Endothelial cell of umbilical vein (primary cell): Measurements from ENCODE around the gene ELP6. TPM values are rescaled to one million over a fixed set of nuclear protein-coding genes. Genes with fewer than 3 reads are reported as not detected.

Experiments
- BruUV-seq: library from RNA; stranded (reverse); fragments of 400-500 nt; replicated peaks from 2 replicates; lab custom pipeline; 2021; lab: Mats Ljungman, UMichigan
- CTCF ChIA-PET: fragments of 300-600, 350-600 bp; sonication (Branson Sonifier 250); formaldehyde crosslinking; loops from one replicate; lab custom pipeline; 2021; ENCODE audit warnings: antibody characterized with exemption, inconsistent platforms; lab: Charles Lee
- POLR2A ChIA-PET: fragments of 300-600, 350-600 bp; sonication (Branson Sonifier 250); formaldehyde crosslinking; loops from one replicate; lab custom pipeline; 2021; ENCODE audit warnings: antibody characterized with exemption, inconsistent platforms; lab: Charles Lee
- DNase-seq: peaks from one replicate; pipeline ENCODE4 v3.0.0-alpha.2; 2011; ENCODE audit warnings: low read depth, low spot score
- FAIRE-seq: peaks from 2 replicates; lab custom pipeline; 2011; peaks lifted over from hg19 to GRCh38; lab: Jason Lieb, UNC
- H2AFZ ChIP-seq: 2 replicates; pipeline ENCODE4 v1.6.0; 2012; ENCODE audit warnings: low read depth, low read length, control low read depth, inconsistent platforms
- H3K27ac ChIP-seq: 2 replicates; pipeline ENCODE4 v1.5.1; 2011; ENCODE audit warnings: low read depth, mild to moderate bottlenecking, control low read depth, low read length, moderate library complexity; ENCODE audit not compliant: insufficient read depth
- H3K27me3 ChIP-seq, 2 experiments: 2 replicates each; pipeline versions ENCODE4 v1.6.0 to v1.6.1; 2011; ENCODE audit warnings: low read length in 2 of 2, mixed read lengths in 1 of 2; ENCODE audit not compliant: control insufficient read depth in 2 of 2, insufficient read depth in 2 of 2
- H3K36me3 ChIP-seq, 2 experiments: 2 replicates in 1 of 2; 3 replicates in 1 of 2; pipeline ENCODE4 v1.5.1; 2011; ENCODE audit warnings: low read length in 2 of 2, mild to moderate bottlenecking in 1 of 2, moderate library complexity in 1 of 2; ENCODE audit not compliant: control insufficient read depth in 2 of 2, insufficient read depth in 2 of 2; ENCODE audit errors: extremely low read depth in 1 of 2
- H3K4me1 ChIP-seq: 3 replicates; pipeline ENCODE4 v1.5.1; 2011; ENCODE audit warnings: mild to moderate bottlenecking, low read length; ENCODE audit not compliant: control insufficient read depth, insufficient read depth; ENCODE audit errors: extremely low read depth
- H3K4me2 ChIP-seq: 2 replicates; pipeline ENCODE4 v1.6.1; 2011; ENCODE audit warnings: low read length, control low read depth, mixed read lengths; ENCODE audit not compliant: insufficient read depth
- H3K4me3 ChIP-seq, 3 experiments: fragments of 200-600 bp in 1 of 3; sonication (generic), shearing (Covaris generic) in 1 of 3; replicated peaks in 1 of 3; 2 replicates each; pipeline ENCODE4 v1.5.1; 2011 to 2016; ENCODE audit warnings: control low read depth in 3 of 3, low read length in 3 of 3, mild to moderate bottlenecking in 2 of 3, inconsistent platforms in 1 of 3, low read depth in 1 of 3, moderate library complexity in 1 of 3; ENCODE audit not compliant: insufficient read depth in 1 of 3
- H3K79me2 ChIP-seq: 2 replicates; pipeline ENCODE4 v1.6.0; 2012; ENCODE audit warnings: low read length, inconsistent platforms; ENCODE audit not compliant: control insufficient read depth, insufficient read depth
- H3K9ac ChIP-seq: replicated peaks from 2 replicates; pipeline ENCODE3; 2011; ENCODE audit warnings: low read length, control low read depth; ENCODE audit not compliant: insufficient read depth; ENCODE audit errors: extremely low read depth
- H3K9me1 ChIP-seq: replicated peaks from 3 replicates; pipeline ENCODE4 v1.6.0; 2011; ENCODE audit warnings: mild to moderate bottlenecking, low read length; ENCODE audit not compliant: control insufficient read depth, insufficient read depth; ENCODE audit errors: extremely low read depth
- H3K9me3 ChIP-seq: replicated peaks from 2 replicates; pipeline ENCODE4 v1.5.1; 2012; ENCODE audit warnings: low read length, inconsistent platforms; ENCODE audit not compliant: control insufficient read depth, insufficient read depth
- H4K20me1 ChIP-seq: replicated peaks from 2 replicates; pipeline ENCODE3; 2011; ENCODE audit warnings: mild to moderate bottlenecking, low read length; ENCODE audit not compliant: control insufficient read depth, insufficient read depth; ENCODE audit errors: extremely low read depth
- EZH2 ChIP-seq: IDR thresholded peaks from 2 replicates; pipeline ENCODE4 v1.6.1; 2012; ENCODE audit warnings: borderline replicate concordance, low read depth, mild to moderate bottlenecking, moderate library complexity, low read length, inconsistent platforms; ENCODE audit not compliant: severe bottlenecking
- FOS ChIP-seq: IDR thresholded peaks from 2 replicates; pipeline ENCODE4 v1.6.1; 2011; ENCODE audit warnings: mild to moderate bottlenecking, low read length, moderate library complexity, borderline replicate concordance; ENCODE audit not compliant: insufficient read depth
- GATA2 ChIP-seq: IDR thresholded peaks from 2 replicates; pipeline ENCODE4 v1.7.0; 2011; ENCODE audit warnings: low read depth, mild to moderate bottlenecking, moderate library complexity, mixed read lengths, low read length; ENCODE audit not compliant: insufficient read length, insufficient read depth
- JUN ChIP-seq: IDR thresholded peaks from 2 replicates; pipeline ENCODE4 v1.6.1; 2011; ENCODE audit warnings: borderline replicate concordance, low read depth; ENCODE audit not compliant: insufficient read length, insufficient read depth
- MYC ChIP-seq: IDR thresholded peaks from one replicate; pipeline ENCODE4 v1.6.1; 2011; ENCODE audit warnings: mild to moderate bottlenecking, low read depth, low read length
- POLR2A ChIP-seq: IDR thresholded peaks from 2 replicates; pipeline ENCODE4 v1.6.1; 2012; ENCODE audit warnings: low read depth, mild to moderate bottlenecking, control low read depth, low read length
- POLR2AphosphoS5 ChIP-seq: IDR thresholded peaks from 2 replicates; pipeline ENCODE4 v1.6.1; 2012; ENCODE audit warnings: low read depth, mild to moderate bottlenecking, control low read depth, low read length, moderate library complexity; ENCODE audit not compliant: insufficient read depth
- dilution Hi-C: fragments of 300-500 bp; cut with MboI; formaldehyde crosslinking; loops from one replicate; pipeline ENCODE4 v1.15.0; 2019; ENCODE audit warnings: low sequenced_read_pairs; ENCODE audit not compliant: extremely low pct_ligation_motif_present
- intact Hi-C: fragments of 100-400 bp; cut with micrococcal nuclease; formaldehyde crosslinking; loops from one replicate; pipeline ENCODE4 v1.10.0; 2022
- polyA plus RNA-seq, 4 experiments: library from polyadenylated mRNA; depleted of rRNA in 3 of 4; stranded (reverse) in 3 of 4; unstranded in 1 of 4; fragments of >200 nt; gene quantifications; 2 replicates each; pipeline versions ENCODE4 v1.2.1 to v1.2.3, GENCODE V29; 2011 to 2012; ENCODE audit warnings: missing spikeins in 1 of 4
- total RNA-seq: library from RNA; stranded (reverse); gene quantifications from 2 replicates; pipeline ENCODE4 v1.2.3, GENCODE V29; 2021
- TF ChIP-seq, protein P1 (sequence below), 2 donors: IDR thresholded peaks; 1 replicate in 1 of 2; 2 replicates in 1 of 2; pipeline ENCODE4 v1.5.1; 2011; ENCODE audit warnings: low read length in 2 of 2, mild to moderate bottlenecking in 2 of 2, moderate library complexity in 2 of 2, control low read depth in 1 of 2, inconsistent platforms in 1 of 2, low read depth in 1 of 2; ENCODE audit not compliant: insufficient read depth in 1 of 2; ENCODE audit errors: extremely low read depth in 1 of 2
- TF ChIP-seq, protein P2 (sequence below): IDR thresholded peaks from 2 replicates; pipeline ENCODE4 v1.6.1; 2011; ENCODE audit not compliant: insufficient read depth, insufficient read length

The ELP6 gene
- total and polyA plus RNA-seq, 2 donors (not counting 3 experiments of a cell fraction or from before 2014, with no cell fraction given) = 48.1 to 91.0 TPM

DNA sequence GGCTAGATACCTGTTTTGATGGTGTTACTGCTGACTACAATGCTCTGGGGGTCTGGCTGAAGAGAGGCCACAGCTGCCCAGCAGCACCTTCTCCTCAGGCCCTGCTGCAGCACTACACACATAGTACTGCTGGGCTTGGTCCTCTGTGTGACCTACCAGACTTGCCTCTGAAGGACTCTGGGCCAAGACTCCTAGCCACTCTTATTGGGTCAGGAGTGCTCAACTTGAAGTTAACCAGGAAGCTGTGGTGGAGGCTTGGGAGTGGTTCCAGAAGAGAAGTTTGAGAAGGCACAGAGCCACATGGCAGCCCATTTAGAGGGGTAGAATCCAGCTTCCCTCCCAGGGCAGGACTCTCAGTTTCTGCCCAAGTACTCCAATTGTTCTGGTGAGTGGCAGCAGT, 16.6 kb downstream of the ELP6 start:
- no peaks in the 10 kb centered on the region for H3K79me2 ChIP-seq
- H3K9me3 ChIP-seq = no peaks in the 10 kb centered on the region
- H3K9ac ChIP-seq = no peak overlapping the region
- intact Hi-C loops (no loop called here), dilution Hi-C loops (no loop called here)
- ChIA-PET CTCF (interaction anchor here (1.5 kb wide), 1 partner anchor 76 kb away, joined by 4 read pairs; no protein-coding TSS in a partner anchor), POLR2A (no interaction called here)
- H3K4me3 ChIP-seq = no peak overlapping the region
- no peak overlapping the region for H2AFZ ChIP-seq
- no peak overlapping the region for H3K27ac ChIP-seq
- peaks cover 12 to 27% of the 10 kb centered on the region in 2 experiments for H3K36me3 ChIP-seq
- no peaks in the 10 kb centered on the region for H3K9me1 ChIP-seq
- DNase-seq = no peak
- H3K4me1 ChIP-seq = no peaks in the 10 kb centered on the region
- no TSS peak for BruUV-seq
- H3K27me3 ChIP-seq = no peaks in the 10 kb centered on the region
- no peak overlapping the region for H3K4me2 ChIP-seq
- H4K20me1 ChIP-seq = no peaks in the 10 kb centered on the region
- FAIRE-seq = no peak
- no peak for TF ChIP-seq JUN
- TF ChIP-seq POLR2A = no peak
- TF ChIP-seq, protein P1, sequence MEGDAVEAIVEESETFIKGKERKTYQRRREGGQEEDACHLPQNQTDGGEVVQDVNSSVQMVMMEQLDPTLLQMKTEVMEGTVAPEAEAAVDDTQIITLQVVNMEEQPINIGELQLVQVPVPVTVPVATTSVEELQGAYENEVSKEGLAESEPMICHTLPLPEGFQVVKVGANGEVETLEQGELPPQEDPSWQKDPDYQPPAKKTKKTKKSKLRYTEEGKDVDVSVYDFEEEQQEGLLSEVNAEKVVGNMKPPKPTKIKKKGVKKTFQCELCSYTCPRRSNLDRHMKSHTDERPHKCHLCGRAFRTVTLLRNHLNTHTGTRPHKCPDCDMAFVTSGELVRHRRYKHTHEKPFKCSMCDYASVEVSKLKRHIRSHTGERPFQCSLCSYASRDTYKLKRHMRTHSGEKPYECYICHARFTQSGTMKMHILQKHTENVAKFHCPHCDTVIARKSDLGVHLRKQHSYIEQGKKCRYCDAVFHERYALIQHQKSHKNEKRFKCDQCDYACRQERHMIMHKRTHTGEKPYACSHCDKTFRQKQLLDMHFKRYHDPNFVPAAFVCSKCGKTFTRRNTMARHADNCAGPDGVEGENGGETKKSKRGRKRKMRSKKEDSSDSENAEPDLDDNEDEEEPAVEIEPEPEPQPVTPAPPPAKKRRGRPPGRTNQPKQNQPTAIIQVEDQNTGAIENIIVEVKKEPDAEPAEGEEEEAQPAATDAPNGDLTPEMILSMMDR (IDR thresholded peaks at IDR 0.05; ENCODE audit: extremely low read depth in 1 of 2, insufficient read depth in 1 of 2, low read depth in 1 of 2, low read length in 2 of 2) = no peak
- TF ChIP-seq, protein P2, sequence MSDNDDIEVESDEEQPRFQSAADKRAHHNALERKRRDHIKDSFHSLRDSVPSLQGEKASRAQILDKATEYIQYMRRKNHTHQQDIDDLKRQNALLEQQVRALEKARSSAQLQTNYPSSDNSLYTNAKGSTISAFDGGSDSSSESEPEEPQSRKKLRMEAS = no peak
- TF ChIP-seq POLR2AphosphoS5 = no peak
- TF ChIP-seq FOS = no peak
- no peak for TF ChIP-seq EZH2
- no peak for TF ChIP-seq GATA2
- TF ChIP-seq MYC = no peak
